GM12892 (cell line): ENCODE results near the gene SYNJ2.

Experiments
- POLR2A ChIP-seq: IDR thresholded peaks from 2 replicates; pipeline ENCODE4 v1.6.1; 2011; ENCODE audit warnings: low read depth, low read length, control low read depth
- POLR2AphosphoS5 ChIP-seq: IDR thresholded peaks from 2 replicates; pipeline ENCODE4 v1.6.1; 2011; ENCODE audit warnings: low read depth, low read length, control low read depth
- TAF1 ChIP-seq: IDR thresholded peaks from 2 replicates; pipeline ENCODE4 v1.6.1; 2011; ENCODE audit warnings: low read depth, mild to moderate bottlenecking, control low read depth, low read length, borderline replicate concordance

DNA sequence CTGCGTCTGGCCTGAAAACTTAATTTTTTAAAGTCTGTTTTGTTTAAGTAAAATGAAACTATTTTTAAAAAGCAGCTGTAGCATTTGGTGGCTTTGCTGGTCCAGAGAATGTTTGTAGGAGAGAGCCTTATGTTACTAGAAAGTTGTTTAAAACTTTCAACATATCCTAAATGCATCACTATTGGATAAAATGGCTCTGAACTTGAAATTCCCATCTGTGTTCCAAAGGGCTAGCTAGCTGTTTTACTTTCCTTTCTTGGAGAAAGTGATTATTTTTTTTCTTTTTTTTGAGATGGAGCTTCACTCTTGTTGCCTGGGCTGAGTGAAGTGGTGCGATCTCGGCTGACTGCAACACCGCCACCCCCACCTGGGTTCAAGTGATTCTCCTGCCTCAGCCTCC lies 2.5 kb downstream of the SYNJ2 start:
- no peak for TF ChIP-seq POLR2A
- TF ChIP-seq POLR2AphosphoS5, result no peak
- TF ChIP-seq TAF1, result no peak
